Prostate gland (tissue), 2 donors: ENCODE data around the gene SUMF1. TPM values are rescaled to one million over a fixed set of nuclear protein-coding genes. Genes with fewer than 3 reads are reported as not detected.

Experiments used
- DNase-seq: peaks from one replicate; pipeline ENCODE4 v3.0.0-alpha.2; 2019; ENCODE audit warnings: low spot score
- H3K27ac ChIP-seq, 2 donors: fragments of 200-600 bp; sonication (generic); 2 replicates each; pipeline ENCODE4 v1.5.1; 2017 to 2019
- H3K27me3 ChIP-seq: fragments of 200-600 bp; sonication (generic); replicated peaks from 2 replicates; pipeline ENCODE4 v1.5.1; 2019; ENCODE audit not compliant: insufficient read depth
- H3K36me3 ChIP-seq, 2 donors: fragments of 200-600 bp; sonication (generic); 1 replicate in 1 of 2; 2 replicates in 1 of 2; pipeline versions ENCODE4 v1.5.1 to v1.8.1; 2017 to 2019
- H3K4me1 ChIP-seq: fragments of 200-600 bp; sonication (generic); replicated peaks from 2 replicates; pipeline ENCODE4 v1.5.1; 2019
- H3K4me3 ChIP-seq, 2 donors: fragments of 200-600 bp; sonication (generic); 2 replicates each; pipeline ENCODE4 v1.5.1; 2017 to 2019
- H3K9me3 ChIP-seq: fragments of 200-600 bp; sonication (generic); 2 replicates; pipeline ENCODE4 v1.5.1; 2017
- CTCF ChIP-seq, 4 experiments: fragments of 200-600 bp in 2 of 4; fragments of 450-650 bp in 2 of 4; sonication (generic) in 2 of 4; IDR thresholded peaks; 1 replicate in 3 of 4; 2 replicates in 1 of 4; pipeline ENCODE4 v1.5.1; 2016 to 2019; ENCODE audit warnings: antibody characterized with exemption in 4 of 4, mild to moderate bottlenecking in 2 of 4, moderate library complexity in 2 of 4
- POLR2A ChIP-seq: fragments of 450-650 bp; IDR thresholded peaks from one replicate; pipeline ENCODE4 v1.6.1; 2016; ENCODE audit warnings: antibody characterized with exemption, mild to moderate bottlenecking
- POLR2AphosphoS5 ChIP-seq: sonication (generic); formaldehyde crosslinking; IDR thresholded peaks from one replicate; pipeline ENCODE4 v1.6.1; 2017; ENCODE audit warnings: antibody characterized with exemption
- WGBS: methylation state at CpG from one replicate; pipeline ENCODE4 v1.1.5; 2018; 5-methylcytosine and 5-hydroxymethylcytosine counted together
- intact Hi-C: fragments of 100-400 bp; cut with DNase I; formaldehyde crosslinking; loops from one replicate; pipeline ENCODE4 v1.14.2; 2022
- total RNA-seq, 2 donors: library from RNA; depleted of rRNA; stranded (reverse); fragments of >200 nt; gene quantifications; one replicate each; pipeline ENCODE4 v1.1.0, GENCODE V29; 2016

Gene SUMF1
- total RNA-seq, 2 donors from 2014 or later, result 58.5 to 59.1 TPM

- no peaks in the 10 kb centered on the region for H3K9me3 ChIP-seq
- H3K27ac ChIP-seq, result peak overlapping the region; percentile 73 to 81
- H3K36me3 ChIP-seq, result no peaks in the 10 kb centered on the region
- no peaks in the 10 kb centered on the region for H3K27me3 ChIP-seq
- peaks cover 4% of the 10 kb centered on the region for H3K4me1 ChIP-seq
- WGBS, result 6% methylated on average over 14 of the region's 14 CpGs
- TF ChIP-seq POLR2A, result no peak
- peak overlapping the region in 1 of 2 donors; percentile 4 for H3K4me3 ChIP-seq
- intact Hi-C loops, result no loop called here
- peak; percentile 53 for DNase-seq
These were observed 37.5 kb upstream of the SUMF1 start for GRCh38 chr3:4504340-4505261.

- Histone ChIP-seq H3K27ac (no peak overlapping the region), H3K4me1 (peaks cover 4% of the 10 kb centered on the region), H3K9me3 (no peaks in the 10 kb centered on the region), H3K27me3 (no peaks in the 10 kb centered on the region), H3K4me3 (no peak overlapping the region), H3K36me3 (no peaks in the 10 kb centered on the region)
- no peak for DNase-seq
- WGBS, result 79% methylated on average over 5 of the region's 5 CpGs
- no peak for TF ChIP-seq CTCF (IDR thresholded peaks at IDR 0.05)
- TF ChIP-seq POLR2AphosphoS5, result no peak
- TF ChIP-seq POLR2A, result no peak
- intact Hi-C loops, result no loop called here
These were observed 36.0 kb upstream of the SUMF1 start for GRCh38 chr3:4503050-4503449.

GRCh38 chr3:4501927-4502326 is 34.9 kb upstream of the SUMF1 start:
- DNase-seq, result no peak
- intact Hi-C loops, result no loop called here
- Histone ChIP-seq H3K4me1 (peaks cover 4% of the 10 kb centered on the region), H3K27ac (no peak overlapping the region), H3K36me3 (no peaks in the 10 kb centered on the region), H3K4me3 (no peak overlapping the region), H3K9me3 (no peaks in the 10 kb centered on the region), H3K27me3 (no peaks in the 10 kb centered on the region)
- WGBS, result 61% methylated on average over 9 of the region's 9 CpGs
- no peak for TF ChIP-seq CTCF (IDR thresholded peaks at IDR 0.05)
- TF ChIP-seq POLR2AphosphoS5, result no peak
- TF ChIP-seq POLR2A, result no peak

GRCh38 chr3:4501437-4501836 is 34.4 kb upstream of the SUMF1 start:
- 79% methylated on average over 3 of the region's 3 CpGs for WGBS
- TF ChIP-seq CTCF (IDR thresholded peaks at IDR 0.05) (no peak), POLR2AphosphoS5 (no peak), POLR2A (no peak)
- H3K4me1 ChIP-seq, result peaks cover 4% of the 10 kb centered on the region
- no peaks in the 10 kb centered on the region for H3K36me3 ChIP-seq
- intact Hi-C loops, result no loop called here
- no peak overlapping the region for H3K27ac ChIP-seq
- no peaks in the 10 kb centered on the region for H3K9me3 ChIP-seq
- H3K4me3 ChIP-seq, result no peak overlapping the region
- DNase-seq, result no peak
- no peaks in the 10 kb centered on the region for H3K27me3 ChIP-seq

- Histone ChIP-seq H3K27ac (no peak overlapping the region), H3K27me3 (no peaks in the 10 kb centered on the region), H3K4me1 (no peaks in the 10 kb centered on the region), H3K4me3 (no peak overlapping the region), H3K36me3 (no peaks in the 10 kb centered on the region), H3K9me3 (no peaks in the 10 kb centered on the region)
- intact Hi-C loops, result no loop called here
- TF ChIP-seq POLR2AphosphoS5 (no peak), POLR2A (no peak), CTCF (IDR thresholded peaks at IDR 0.05) (no peak)
- WGBS, result 50% methylated on average over 5 of the region's 5 CpGs
- DNase-seq, result no peak
These were observed 31.4 kb upstream of the SUMF1 start for GRCh38 chr3:4498446-4498845.
